Hepatocyte (in vitro differentiated cells): Measurements from ENCODE around the gene DHX15.

Experiments used
- EZH2 ChIP-seq: fragments of 200-600 bp; sonication (generic); IDR thresholded peaks from 2 replicates; pipeline ENCODE4 v1.6.1; 2016; ENCODE audit warnings: antibody characterized with exemption, mild to moderate bottlenecking, borderline replicate concordance
- TF ChIP-seq, protein P1 (sequence below): fragments of 200-600 bp; sonication (generic); IDR thresholded peaks from 2 replicates; pipeline ENCODE4 v1.5.1; 2016; ENCODE audit warnings: antibody characterized with exemption, mild to moderate bottlenecking; ENCODE audit not compliant: poor library complexity

DNA sequence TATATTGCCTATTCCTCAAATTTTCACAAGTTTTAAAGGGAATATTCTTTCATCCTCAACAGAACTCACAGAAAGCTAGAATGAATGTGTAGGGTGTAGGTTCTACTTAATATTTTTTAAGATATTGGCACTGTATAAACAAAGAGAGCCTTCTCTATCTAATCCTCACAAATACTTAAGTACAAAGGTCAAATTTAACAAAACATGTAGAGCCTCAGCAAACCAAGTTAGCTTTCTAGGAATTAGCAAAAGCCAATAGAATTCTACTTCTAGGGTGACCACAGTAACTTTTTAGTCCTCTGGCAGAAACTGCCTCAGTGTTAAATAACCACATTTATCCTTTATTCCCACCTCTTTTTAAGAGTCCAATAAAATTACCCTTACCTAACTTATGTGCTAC, 19.3 kb downstream of the DHX15 start:
- no peak for TF ChIP-seq EZH2
- TF ChIP-seq, protein P1, sequence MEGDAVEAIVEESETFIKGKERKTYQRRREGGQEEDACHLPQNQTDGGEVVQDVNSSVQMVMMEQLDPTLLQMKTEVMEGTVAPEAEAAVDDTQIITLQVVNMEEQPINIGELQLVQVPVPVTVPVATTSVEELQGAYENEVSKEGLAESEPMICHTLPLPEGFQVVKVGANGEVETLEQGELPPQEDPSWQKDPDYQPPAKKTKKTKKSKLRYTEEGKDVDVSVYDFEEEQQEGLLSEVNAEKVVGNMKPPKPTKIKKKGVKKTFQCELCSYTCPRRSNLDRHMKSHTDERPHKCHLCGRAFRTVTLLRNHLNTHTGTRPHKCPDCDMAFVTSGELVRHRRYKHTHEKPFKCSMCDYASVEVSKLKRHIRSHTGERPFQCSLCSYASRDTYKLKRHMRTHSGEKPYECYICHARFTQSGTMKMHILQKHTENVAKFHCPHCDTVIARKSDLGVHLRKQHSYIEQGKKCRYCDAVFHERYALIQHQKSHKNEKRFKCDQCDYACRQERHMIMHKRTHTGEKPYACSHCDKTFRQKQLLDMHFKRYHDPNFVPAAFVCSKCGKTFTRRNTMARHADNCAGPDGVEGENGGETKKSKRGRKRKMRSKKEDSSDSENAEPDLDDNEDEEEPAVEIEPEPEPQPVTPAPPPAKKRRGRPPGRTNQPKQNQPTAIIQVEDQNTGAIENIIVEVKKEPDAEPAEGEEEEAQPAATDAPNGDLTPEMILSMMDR = no peak
